Kidney epithelial cell (primary cell): ENCODE data around the gene PSMA7. TPM values are rescaled to one million over a fixed set of nuclear protein-coding genes. Genes with fewer than 3 reads are reported as not detected.

Experiments used
- DNase-seq: peaks from one replicate; pipeline ENCODE4 v3.0.0-alpha.2; 2010; ENCODE audit warnings: low read depth
- H3K27me3 ChIP-seq: 2 replicates; pipeline ENCODE4 v1.6.0; 2011; ENCODE audit warnings: low read length; ENCODE audit not compliant: control insufficient read depth, insufficient read depth
- H3K36me3 ChIP-seq: 2 replicates; pipeline ENCODE4 v1.5.1; 2011; ENCODE audit warnings: low read length; ENCODE audit not compliant: control insufficient read depth, insufficient read depth
- H3K4me3 ChIP-seq: 2 replicates; pipeline ENCODE4 v1.5.1; 2011; ENCODE audit warnings: low read depth, mild to moderate bottlenecking, control low read depth, low read length
- total RNA-seq: library from RNA; depleted of rRNA; stranded (reverse); fragments of >200 nt; gene quantifications from 2 replicates; pipeline ENCODE4 v1.2.3, GENCODE V29; 2015
- TF ChIP-seq, protein P1 (sequence below): IDR thresholded peaks from 2 replicates; pipeline ENCODE4 v1.5.1; 2011; ENCODE audit warnings: mild to moderate bottlenecking, moderate library complexity, low read length, control low read depth, inconsistent platforms; ENCODE audit not compliant: insufficient read depth, poor library complexity, severe bottlenecking

The PSMA7 gene
- total RNA-seq, 1 donor from 2014 or later: 420 TPM

DNA sequence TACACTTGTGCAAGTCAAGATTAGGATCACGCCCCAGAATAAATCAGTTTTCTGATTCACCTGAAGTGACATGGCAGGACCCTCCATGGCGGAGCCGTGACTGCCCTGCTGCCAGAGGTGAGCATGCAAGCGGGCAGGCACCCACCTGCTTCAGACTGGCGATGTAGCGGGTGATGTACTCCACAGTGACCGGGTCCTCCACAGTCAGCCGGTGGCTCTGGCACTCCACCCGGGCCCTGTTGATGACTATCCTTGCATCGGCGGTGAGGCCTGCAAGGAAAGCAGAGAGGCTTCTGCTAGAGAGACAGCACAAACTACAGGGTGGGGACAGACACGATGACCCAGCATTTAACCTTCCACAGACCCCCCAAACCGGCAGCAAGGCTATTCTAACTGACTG is 3.6 kb downstream of the PSMA7 start:
- TF ChIP-seq, protein P1, sequence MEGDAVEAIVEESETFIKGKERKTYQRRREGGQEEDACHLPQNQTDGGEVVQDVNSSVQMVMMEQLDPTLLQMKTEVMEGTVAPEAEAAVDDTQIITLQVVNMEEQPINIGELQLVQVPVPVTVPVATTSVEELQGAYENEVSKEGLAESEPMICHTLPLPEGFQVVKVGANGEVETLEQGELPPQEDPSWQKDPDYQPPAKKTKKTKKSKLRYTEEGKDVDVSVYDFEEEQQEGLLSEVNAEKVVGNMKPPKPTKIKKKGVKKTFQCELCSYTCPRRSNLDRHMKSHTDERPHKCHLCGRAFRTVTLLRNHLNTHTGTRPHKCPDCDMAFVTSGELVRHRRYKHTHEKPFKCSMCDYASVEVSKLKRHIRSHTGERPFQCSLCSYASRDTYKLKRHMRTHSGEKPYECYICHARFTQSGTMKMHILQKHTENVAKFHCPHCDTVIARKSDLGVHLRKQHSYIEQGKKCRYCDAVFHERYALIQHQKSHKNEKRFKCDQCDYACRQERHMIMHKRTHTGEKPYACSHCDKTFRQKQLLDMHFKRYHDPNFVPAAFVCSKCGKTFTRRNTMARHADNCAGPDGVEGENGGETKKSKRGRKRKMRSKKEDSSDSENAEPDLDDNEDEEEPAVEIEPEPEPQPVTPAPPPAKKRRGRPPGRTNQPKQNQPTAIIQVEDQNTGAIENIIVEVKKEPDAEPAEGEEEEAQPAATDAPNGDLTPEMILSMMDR: no peak
- no peak for DNase-seq
- no peak overlapping the region for H3K4me3 ChIP-seq
- H3K36me3 ChIP-seq: peaks cover 9% of the 10 kb centered on the region
- no peaks in the 10 kb centered on the region for H3K27me3 ChIP-seq

DNA sequence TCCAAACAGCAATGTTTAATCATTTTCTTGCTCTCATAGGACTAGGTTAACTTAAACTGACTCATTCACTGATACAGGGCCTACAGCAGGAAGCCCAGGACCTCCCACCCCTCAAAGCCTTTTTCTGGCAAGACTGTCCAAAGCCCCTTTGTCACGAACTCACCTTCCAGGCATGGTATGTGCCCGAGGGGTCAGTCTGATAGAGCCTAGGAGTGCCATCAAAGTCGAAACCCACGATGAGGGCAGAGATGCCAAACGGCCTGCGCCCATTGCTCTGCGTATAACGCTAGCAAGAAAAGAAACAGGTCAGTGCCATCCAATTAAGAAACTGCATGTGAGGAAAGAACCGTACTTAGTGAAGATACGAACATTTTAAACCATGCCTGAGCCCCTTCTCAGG is 4.3 kb downstream of the PSMA7 start:
- TF ChIP-seq, protein P1: no peak
- peaks cover 9% of the 10 kb centered on the region for H3K36me3 ChIP-seq
- H3K27me3 ChIP-seq: no peaks in the 10 kb centered on the region
- DNase-seq: no peak
- H3K4me3 ChIP-seq: no peak overlapping the region

DNA sequence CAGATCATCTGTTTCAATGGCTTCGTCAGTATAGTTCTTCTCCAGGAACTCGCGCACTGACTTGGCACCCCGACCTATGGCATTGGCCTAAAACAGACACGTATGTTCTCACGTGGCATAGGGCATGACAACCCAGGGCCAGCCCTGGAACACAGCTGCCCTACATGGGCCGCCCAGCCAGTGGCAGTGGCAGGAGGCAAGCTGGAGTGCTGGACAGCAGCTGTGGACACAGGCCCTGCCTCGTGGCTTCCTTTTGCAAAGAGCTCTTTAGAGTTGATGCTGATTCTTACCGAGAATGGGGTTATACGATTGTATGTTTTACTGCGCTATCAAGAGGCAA is 5.0 kb downstream of the PSMA7 start:
- no peaks in the 10 kb centered on the region for H3K27me3 ChIP-seq
- peaks cover 9% of the 10 kb centered on the region for H3K36me3 ChIP-seq
- no peak overlapping the region for H3K4me3 ChIP-seq
- DNase-seq: no peak
- TF ChIP-seq, protein P1: no peak

DNA sequence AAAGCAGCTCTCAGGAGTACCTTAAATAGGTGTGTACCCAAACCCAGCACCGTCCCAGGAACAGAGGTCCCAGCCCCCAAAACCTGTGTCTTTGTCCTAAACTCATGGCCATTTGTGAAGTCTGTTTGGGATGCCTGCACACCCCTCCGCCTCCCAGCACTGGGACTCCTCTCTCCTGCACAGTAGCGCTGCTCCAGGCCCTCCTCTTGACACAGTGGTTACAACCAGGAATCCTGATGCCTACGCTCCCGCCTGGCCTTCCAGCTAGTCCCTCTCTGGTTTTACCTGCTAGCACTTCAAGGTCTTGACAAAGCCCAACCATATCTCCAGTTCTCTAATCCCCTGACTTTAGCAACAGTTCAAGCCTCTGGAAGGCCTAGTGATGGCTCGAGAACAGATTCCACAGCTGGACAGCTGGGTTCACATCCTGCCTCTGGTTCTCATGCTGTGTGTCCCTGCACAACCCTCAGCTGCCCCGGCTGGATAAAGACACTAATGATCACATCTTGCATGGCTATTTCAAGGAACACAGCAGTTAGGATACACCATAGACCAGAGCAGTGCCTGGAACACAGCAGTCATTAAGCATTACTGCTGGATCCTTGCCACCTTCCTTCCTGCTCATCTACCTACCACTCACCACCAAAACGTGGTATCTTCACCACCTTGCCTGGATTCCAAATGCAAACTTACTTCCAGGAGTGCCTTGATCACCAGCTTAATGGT is 5.6 kb downstream of the PSMA7 start:
- TF ChIP-seq, protein P1: no peak
- Histone ChIP-seq H3K27me3 (no peaks in the 10 kb centered on the region), H3K36me3 (peaks cover 9% of the 10 kb centered on the region), H3K4me3 (no peak overlapping the region)
- no peak for DNase-seq

DNA sequence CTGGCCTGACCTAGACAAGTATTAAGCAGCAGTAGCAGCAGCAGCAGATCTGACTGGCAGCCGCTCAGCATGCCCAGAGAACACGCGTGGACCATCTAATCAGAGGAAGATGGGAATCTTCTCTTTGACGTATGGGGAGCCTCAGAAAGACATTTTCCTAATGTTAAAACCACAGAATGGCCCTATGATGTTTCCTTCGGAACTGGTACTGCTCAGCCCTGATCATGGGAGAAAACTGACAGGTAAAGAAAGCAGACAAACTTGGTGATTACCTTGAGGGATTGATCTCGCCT is 6.2 kb downstream of the PSMA7 start:
- H3K36me3 ChIP-seq: peaks cover 9% of the 10 kb centered on the region

More for the DNA sequence above, 6.2 kb downstream of the PSMA7 start:
- no peak for DNase-seq
- TF ChIP-seq, protein P1: no peak
- H3K4me3 ChIP-seq: no peak overlapping the region
- H3K27me3 ChIP-seq: no peaks in the 10 kb centered on the region
